Breast epithelium (tissue), 4 donors: ENCODE data around the gene DENND1C. TPM values are rescaled to one million over a fixed set of nuclear protein-coding genes. Genes with fewer than 3 reads are reported as not detected.

Experiments
- DNase-seq, 2 donors: peaks; one replicate each; pipeline ENCODE4 v3.0.0-alpha.2; 2019; ENCODE audit warnings: low spot score in 2 of 2
- H3K27ac ChIP-seq, 2 donors: fragments of 200-600 bp; sonication (generic) in 1 of 2; one replicate each; pipeline ENCODE4 v1.5.1; 2016 to 2019; ENCODE audit warnings: mild to moderate bottlenecking in 1 of 2
- H3K27me3 ChIP-seq, 2 donors: fragments of 200-600 bp; sonication (generic) in 1 of 2; one replicate each; pipeline versions ENCODE4 v1.5.1 to v1.6.0; 2017 to 2019; ENCODE audit warnings: control low read depth in 1 of 2, mild to moderate bottlenecking in 1 of 2
- H3K36me3 ChIP-seq: fragments of 200-600 bp; one replicate; pipeline ENCODE4 v1.5.1; 2019
- H3K4me1 ChIP-seq, 2 donors: fragments of 200-600 bp; sonication (generic); one replicate each; pipeline ENCODE4 v1.5.1; 2016 to 2019; ENCODE audit warnings: control low read depth in 1 of 2
- H3K4me3 ChIP-seq, 3 donors: fragments of 200-600 bp; sonication (generic); 1 replicate in 2 of 3; 2 replicates in 1 of 3; pipeline ENCODE4 v1.5.1; 2016 to 2019; ENCODE audit warnings: mild to moderate bottlenecking in 3 of 3, moderate library complexity in 2 of 3
- H3K9me3 ChIP-seq, 2 donors: fragments of 200-600 bp; sonication (generic) in 1 of 2; one replicate each; pipeline ENCODE4 v1.5.1; 2016 to 2019; ENCODE audit warnings: control low read depth in 1 of 2
- POLR2A ChIP-seq: fragments of 450-650 bp; IDR thresholded peaks from one replicate; pipeline ENCODE4 v1.6.1; 2016; ENCODE audit warnings: antibody characterized with exemption, mild to moderate bottlenecking, moderate library complexity
- POLR2AphosphoS5 ChIP-seq, 3 donors: sonication (generic); formaldehyde crosslinking; IDR thresholded peaks; one replicate each; pipeline ENCODE4 v1.6.1; 2017; ENCODE audit warnings: antibody characterized with exemption in 3 of 3
- intact Hi-C: fragments of 100-400 bp; cut with DNase I; formaldehyde crosslinking; loops from one replicate; pipeline ENCODE4 v1.15.1; 2023; ENCODE audit warnings: low total_unique reads
- total RNA-seq, 3 donors: library from RNA; depleted of rRNA; stranded (reverse); fragments of >200 nt; gene quantifications; one replicate each; pipeline ENCODE4 v1.1.0, GENCODE V29; 2016
- TF ChIP-seq, protein P1 (sequence below), 3 donors: fragments of 450-650 bp; IDR thresholded peaks; one replicate each; pipeline ENCODE4 v1.5.1; 2016 to 2017; ENCODE audit warnings: antibody characterized with exemption in 3 of 3, mild to moderate bottlenecking in 3 of 3, moderate library complexity in 3 of 3

Gene DENND1C
- total RNA-seq, 3 donors from 2014 or later: 1.3 to 3.2 (median 2.5) TPM

DNA sequence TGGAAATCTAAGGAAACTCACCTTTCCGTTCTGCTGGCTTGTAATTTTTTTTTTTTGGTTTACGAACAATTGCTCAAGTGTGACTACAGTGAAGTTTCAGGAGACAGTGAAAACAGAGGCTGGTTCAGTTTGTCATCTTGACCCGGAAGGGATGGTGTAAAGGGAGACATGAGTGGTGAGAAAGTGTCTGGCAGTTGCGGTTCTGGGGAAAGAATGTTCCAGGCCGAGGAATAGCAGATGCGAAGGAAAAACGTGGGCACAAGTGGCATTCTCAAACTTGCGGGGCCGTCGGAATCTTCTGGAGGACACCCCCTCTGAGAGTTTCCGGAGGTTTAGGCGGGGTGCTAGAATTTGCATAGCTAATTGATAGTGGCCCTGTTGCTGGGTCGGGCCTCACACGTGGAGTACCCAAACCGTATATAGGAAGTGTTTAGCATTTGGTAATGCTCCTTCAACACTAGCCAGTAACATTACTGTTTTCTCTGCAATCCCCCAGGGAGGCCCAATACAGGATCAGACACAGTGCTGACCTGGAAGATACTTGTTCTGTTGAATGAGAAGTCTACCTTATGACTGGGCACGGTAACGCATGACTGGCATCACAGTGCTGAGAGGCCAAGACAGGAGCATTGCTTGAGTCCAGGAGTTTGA lies 46.4 kb upstream of the DENND1C start:
- no peak overlapping the region for H3K27ac ChIP-seq
- H3K4me3 ChIP-seq: no peak overlapping the region
- H3K27me3 ChIP-seq: peaks cover 0 to 16% of the 10 kb centered on the region in 2 donors
- H3K36me3 ChIP-seq: no peaks in the 10 kb centered on the region
- TF ChIP-seq, protein P1, sequence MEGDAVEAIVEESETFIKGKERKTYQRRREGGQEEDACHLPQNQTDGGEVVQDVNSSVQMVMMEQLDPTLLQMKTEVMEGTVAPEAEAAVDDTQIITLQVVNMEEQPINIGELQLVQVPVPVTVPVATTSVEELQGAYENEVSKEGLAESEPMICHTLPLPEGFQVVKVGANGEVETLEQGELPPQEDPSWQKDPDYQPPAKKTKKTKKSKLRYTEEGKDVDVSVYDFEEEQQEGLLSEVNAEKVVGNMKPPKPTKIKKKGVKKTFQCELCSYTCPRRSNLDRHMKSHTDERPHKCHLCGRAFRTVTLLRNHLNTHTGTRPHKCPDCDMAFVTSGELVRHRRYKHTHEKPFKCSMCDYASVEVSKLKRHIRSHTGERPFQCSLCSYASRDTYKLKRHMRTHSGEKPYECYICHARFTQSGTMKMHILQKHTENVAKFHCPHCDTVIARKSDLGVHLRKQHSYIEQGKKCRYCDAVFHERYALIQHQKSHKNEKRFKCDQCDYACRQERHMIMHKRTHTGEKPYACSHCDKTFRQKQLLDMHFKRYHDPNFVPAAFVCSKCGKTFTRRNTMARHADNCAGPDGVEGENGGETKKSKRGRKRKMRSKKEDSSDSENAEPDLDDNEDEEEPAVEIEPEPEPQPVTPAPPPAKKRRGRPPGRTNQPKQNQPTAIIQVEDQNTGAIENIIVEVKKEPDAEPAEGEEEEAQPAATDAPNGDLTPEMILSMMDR (IDR thresholded peaks at IDR 0.05): no peak
- TF ChIP-seq POLR2A: no peak
- no peak for TF ChIP-seq POLR2AphosphoS5 (IDR thresholded peaks at IDR 0.05)
- no peaks in the 10 kb centered on the region for H3K9me3 ChIP-seq
- DNase-seq: no peak
- no peaks in the 10 kb centered on the region for H3K4me1 ChIP-seq
- intact Hi-C loops: no loop called here

DNA sequence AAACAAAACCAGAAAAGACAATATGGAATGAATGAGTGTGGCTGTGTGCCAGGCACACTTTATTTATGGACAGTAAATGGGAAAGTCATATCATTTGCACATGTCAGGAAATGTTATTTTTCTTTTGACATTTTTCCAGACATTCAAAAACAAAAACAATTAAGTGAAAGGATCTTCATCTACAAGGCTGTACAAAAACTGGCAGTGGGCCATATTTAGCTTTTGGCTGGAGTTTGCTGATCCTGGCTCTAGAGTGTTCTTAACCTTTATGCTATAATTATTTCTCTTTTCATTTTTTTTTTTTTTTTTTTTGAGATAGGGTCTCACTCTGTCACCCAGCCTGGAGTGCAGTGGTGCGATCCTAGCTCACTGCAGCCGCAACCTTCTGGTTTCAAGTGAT lies 42.7 kb upstream of the DENND1C start:
- Histone ChIP-seq H3K27me3 (no peaks in the 10 kb centered on the region), H3K27ac (no peak overlapping the region), H3K36me3 (no peaks in the 10 kb centered on the region), H3K9me3 (no peaks in the 10 kb centered on the region), H3K4me1 (no peaks in the 10 kb centered on the region), H3K4me3 (no peak overlapping the region)
- no peak for DNase-seq
- TF ChIP-seq POLR2A (no peak), POLR2AphosphoS5 (IDR thresholded peaks at IDR 0.05) (no peak)
- TF ChIP-seq, protein P1 (IDR thresholded peaks at IDR 0.05): no peak
- intact Hi-C loops: no loop called here

DNA sequence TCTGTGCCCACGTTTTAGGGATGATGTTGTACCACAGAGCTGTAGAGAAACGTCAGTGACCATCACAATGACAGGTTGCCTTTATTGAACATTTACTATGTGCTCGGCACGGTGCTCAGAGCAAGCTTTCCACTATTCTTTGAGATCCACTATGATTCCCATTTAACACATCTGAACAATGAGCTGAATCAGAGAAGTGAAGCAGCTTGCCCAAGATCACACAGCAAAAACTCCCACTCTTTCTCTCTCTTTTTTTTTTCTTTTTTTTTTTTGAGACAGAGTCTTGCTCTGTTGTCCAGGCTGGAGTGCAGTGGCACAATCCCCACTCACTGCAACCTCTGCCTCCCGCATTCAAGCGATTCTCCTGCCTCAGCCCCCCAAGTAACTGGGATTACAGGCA lies 41.1 kb upstream of the DENND1C start:
- no peak for DNase-seq
- intact Hi-C loops: loop anchor here (1.0 kb wide), 1 partner anchor 20 kb away; no protein-coding TSS in a partner anchor
- Histone ChIP-seq H3K9me3 (no peaks in the 10 kb centered on the region), H3K36me3 (no peaks in the 10 kb centered on the region), H3K27ac (no peak overlapping the region), H3K4me3 (no peak overlapping the region), H3K4me1 (no peaks in the 10 kb centered on the region), H3K27me3 (no peaks in the 10 kb centered on the region)
- TF ChIP-seq, protein P1 (IDR thresholded peaks at IDR 0.05): no peak
- no peak for TF ChIP-seq POLR2A
- TF ChIP-seq POLR2AphosphoS5 (IDR thresholded peaks at IDR 0.05): no peak

DNA sequence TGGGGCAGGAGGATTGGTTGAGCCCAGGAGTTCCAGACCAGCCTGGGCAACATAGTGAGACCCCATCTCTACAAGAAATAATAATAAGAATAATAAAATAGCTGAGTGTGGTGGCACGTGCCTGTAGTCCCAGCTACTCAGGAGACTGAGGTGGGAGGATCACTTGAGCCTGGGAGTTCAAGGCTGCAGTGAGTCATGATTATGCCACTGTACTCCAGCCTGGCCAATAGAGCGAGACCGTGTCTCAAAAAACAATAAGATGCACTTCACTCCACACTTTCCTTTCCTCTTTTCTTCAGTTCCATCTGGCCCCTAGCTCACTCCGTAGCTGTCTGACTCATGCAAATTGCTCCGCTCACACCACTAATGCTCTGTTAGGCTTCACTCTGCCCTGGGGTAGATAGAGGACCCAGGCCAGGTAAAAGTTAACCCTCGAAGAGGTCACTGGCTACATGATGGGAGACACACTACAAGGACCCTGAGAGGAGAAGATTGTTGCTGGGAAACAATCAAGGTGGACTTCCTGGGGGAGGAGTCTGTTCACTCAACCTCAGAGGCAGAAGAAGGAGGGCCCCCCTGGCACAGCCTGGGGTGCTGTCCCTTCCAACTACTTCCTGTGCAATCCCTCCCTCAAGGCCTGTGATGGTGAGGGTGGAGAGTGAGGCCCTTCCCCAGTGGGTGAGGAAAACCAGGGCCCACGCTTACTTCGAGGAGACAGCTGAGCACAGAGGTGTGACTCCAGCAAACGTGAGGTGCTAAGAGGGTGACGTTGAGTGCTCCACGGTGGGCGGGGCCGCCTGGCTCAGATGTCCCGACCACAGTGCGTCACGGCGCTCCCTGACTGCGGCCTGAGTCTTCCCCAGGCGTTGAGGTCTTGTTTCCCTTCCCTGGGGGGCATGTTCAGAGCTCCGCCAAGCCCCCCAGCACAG lies 40.4 kb upstream of the DENND1C start:
- Histone ChIP-seq H3K27ac (no peak overlapping the region), H3K4me1 (no peaks in the 10 kb centered on the region), H3K36me3 (no peaks in the 10 kb centered on the region), H3K9me3 (no peaks in the 10 kb centered on the region), H3K4me3 (no peak overlapping the region), H3K27me3 (no peaks in the 10 kb centered on the region)
- TF ChIP-seq, protein P1 (IDR thresholded peaks at IDR 0.05): no peak
- TF ChIP-seq POLR2AphosphoS5 (IDR thresholded peaks at IDR 0.05): no peak
- TF ChIP-seq POLR2A: no peak
- DNase-seq: no peak
- intact Hi-C loops: no loop called here

DNA sequence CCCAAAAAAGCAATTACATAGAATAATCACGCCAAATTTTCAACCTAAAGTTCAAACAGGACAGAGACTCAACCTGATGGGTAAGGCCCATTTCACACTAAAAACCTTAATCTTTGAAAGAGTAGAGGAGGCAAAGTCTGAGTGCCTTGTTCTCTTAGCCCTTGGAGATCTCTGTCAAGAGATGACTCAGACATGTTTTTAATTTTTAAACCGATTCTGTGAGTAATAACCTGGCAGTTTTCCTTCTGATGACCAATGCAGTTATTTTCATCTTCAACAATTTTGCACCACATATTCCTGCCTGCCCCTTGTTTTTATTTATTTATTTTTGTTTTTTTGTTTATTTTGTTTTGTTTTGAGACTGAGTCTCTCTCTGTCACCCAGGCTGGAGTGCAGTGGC lies 37.7 kb upstream of the DENND1C start:
- Histone ChIP-seq H3K27me3 (no peaks in the 10 kb centered on the region), H3K4me3 (no peak overlapping the region), H3K4me1 (no peaks in the 10 kb centered on the region), H3K36me3 (no peaks in the 10 kb centered on the region), H3K27ac (no peak overlapping the region), H3K9me3 (no peaks in the 10 kb centered on the region)
- TF ChIP-seq POLR2AphosphoS5 (IDR thresholded peaks at IDR 0.05): no peak
- no peak for TF ChIP-seq POLR2A
- TF ChIP-seq, protein P1 (IDR thresholded peaks at IDR 0.05): no peak
- no peak for DNase-seq
- intact Hi-C loops: no loop called here
